K562 (cell line): Measurements from ENCODE around the gene SOD1. TPM values are rescaled to one million over a fixed set of nuclear protein-coding genes. Genes with fewer than 3 reads are reported as not detected.

ENCODE experiments used
- ATF2 ChIP-seq: sonication (generic); formaldehyde crosslinking; IDR thresholded peaks from 2 replicates; pipeline ENCODE4 v1.8.1; 2022; ENCODE audit warnings: missing genetic modification reagents
- BRF1 ChIP-seq: IDR thresholded peaks from 3 replicates; pipeline ENCODE4 v1.6.1; 2011; ENCODE audit warnings: borderline replicate concordance, mild to moderate bottlenecking; ENCODE audit not compliant: insufficient read length; ENCODE audit errors: extremely low read depth
- CEBPB ChIP-seq: fragments of 450-650 bp; IDR thresholded peaks from 2 replicates; pipeline ENCODE4 v1.6.1; 2016; ENCODE audit warnings: missing genetic modification characterization, missing compliant biosample characterization
- CGGBP1 ChIP-seq: fragments of 250-450 bp; sonication (Bioruptor Pico); IDR thresholded peaks from 2 replicates; pipeline ENCODE4 v1.9.0; 2021; ENCODE audit warnings: mild to moderate bottlenecking
- CUX1 ChIP-seq: fragments of 200-800 bp; sonication (Bioruptor generic); IDR thresholded peaks from 2 replicates; pipeline ENCODE4 v1.6.1; 2016; ENCODE audit warnings: missing genetic modification characterization, missing compliant biosample characterization
- KLF13 ChIP-seq: fragments of 450-650 bp; IDR thresholded peaks from 2 replicates; pipeline ENCODE4 v1.6.1; 2016; ENCODE audit warnings: missing genetic modification characterization, low read depth, mild to moderate bottlenecking, missing compliant biosample characterization, moderate library complexity, borderline replicate concordance
- MED1 ChIP-seq: sonication (generic); formaldehyde crosslinking; IDR thresholded peaks from 2 replicates; pipeline ENCODE4 v1.8.1; 2023; ENCODE audit warnings: missing genetic modification reagents, borderline replicate concordance
- PRPF4 ChIP-seq: fragments of 200-400 bp; formaldehyde crosslinking; IDR thresholded peaks from one replicate; pipeline ENCODE4 v1.6.1; 2017; ENCODE audit warnings: low read length, low read depth, mild to moderate bottlenecking; ENCODE audit not compliant: insufficient read depth, poor library complexity, severe bottlenecking
- RAD21 ChIP-seq, 2 experiments: fragments of 250-450 bp in 1 of 2; fragments of 450-650 bp in 1 of 2; sonication (Bioruptor Pico) in 1 of 2; formaldehyde crosslinking in 1 of 2; IDR thresholded peaks in 1 of 2; conservative IDR thresholded peaks in 1 of 2; 2 replicates each; pipeline versions ENCODE4 v1.4.0 to v1.8.0; 2020 to 2022; ENCODE audit warnings: mild to moderate bottlenecking in 2 of 2, moderate library complexity in 1 of 2
- RREB1 ChIP-seq: fragments of 250-450 bp; sonication (Bioruptor Pico); IDR thresholded peaks from 2 replicates; pipeline ENCODE4 v1.4.0; 2020
- SIX5 ChIP-seq, 2 experiments: IDR thresholded peaks; 2 replicates each; pipeline ENCODE4 v1.6.1; 2011; ENCODE audit warnings: low read length in 2 of 2, borderline replicate concordance in 1 of 2, low read depth in 1 of 2, mild to moderate bottlenecking in 1 of 2, moderate library complexity in 1 of 2; ENCODE audit not compliant: insufficient read depth in 1 of 2
- SMARCA5 ChIP-seq: fragments of 450-650 bp; IDR thresholded peaks from 2 replicates; pipeline ENCODE4 v1.6.1; 2016
- ZNF311 ChIP-seq: fragments of 250-450 bp; sonication (Bioruptor Pico); IDR thresholded peaks from 2 replicates; pipeline ENCODE4 v1.4.0; 2020; ENCODE audit warnings: mild to moderate bottlenecking, moderate library complexity
- polyA plus RNA-seq, 8 experiments: library from polyadenylated mRNA; depleted of rRNA in 4 of 8; stranded (reverse) in 5 of 8; unstranded in 3 of 8; fragments of >200 nt; fragmentation: Nextera tagmentation in 2 of 8; fragmentation: Illumina TruSeq in 1 of 8; extraction: Ambion mirVana in 2 of 8; extraction: Trizol in 1 of 8; gene quantifications; 2 replicates each; pipeline versions ENCODE4 v1.2.1 to v1.2.3, GENCODE V29; 2011 to 2014; ENCODE audit warnings: inconsistent platforms in 1 of 8, missing spikeins in 1 of 8
- total RNA-seq, 7 experiments: library from RNA; depleted of rRNA in 6 of 7; stranded (reverse); fragments of >200 nt in 6 of 7; fragmentation: Illumina TruSeq in 2 of 7; extraction: Trizol in 2 of 7; gene quantifications; 2 replicates each; pipeline versions ENCODE4 v1.2.1 to v1.2.3, GENCODE V29; 2011 to 2021; ENCODE audit warnings: low replicate concordance in 1 of 7

SOD1 gene
- total and polyA plus RNA-seq, 9 of the 15 experiments (the other 6 are each of a cell fraction or from before 2014, with no cell fraction given) = 452 to 1,409 (median 633) TPM

- TF ChIP-seq CUX1 (CRISPR knock-in tag) (no peak), CEBPB (tag) (no peak), KLF13 (tag) (0 out of 2 replicates have a peak, but pooled peaks have one; percentile 6), RAD21 (CRISPR knock-in tag; conservative IDR thresholded peaks at IDR 0.05 in 1 of 2, IDR thresholded peaks at IDR 0.05 in 1 of 2) (no peak), CGGBP1 (CRISPR knock-in tag) (no peak), ZNF311 (CRISPR knock-in tag) (no peak), PRPF4 (peak; percentile 73), BRF1 (no peak), SIX5 (IDR thresholded peaks at IDR 0.05; ENCODE audit: borderline replicate concordance in 1 of 2, insufficient read depth in 1 of 2, low read depth in 1 of 2, low read length in 2 of 2) (no peak), ATF2 (no peak; the same call in 1 of the 2 replicates), SMARCA5 (no peak), MED1 (CRISPR knock-in tag) (no peak), RREB1 (CRISPR knock-in tag) (no peak)
Observed at GRCh38 chr21:31659536-31660258, at the start of gene SOD1 (continued).
